Activated CD4-positive, CD25-positive, alpha-beta regulatory T cell treated with anti-CD3 and anti-CD28 coated beads, Interleukin-2, amount 50 U/mL, for 24 hours (primary cell): ENCODE results near the gene TSSK6.
"Not testable (repeated sequence)": the region's sequence is repeated elsewhere in the genome, so short reads cannot be mapped to it uniquely, and the experiment has no call there.

Experiments
- ATAC-seq, 2 donors: fragments of 150-1000 bp; cut with Tn5 transposase; one replicate each; pipeline ENCODE4 v1.10.0; 2021; ENCODE audit warnings: mild to moderate bottlenecking in 1 of 2, moderate library complexity in 1 of 2

TSSK6 gene

GRCh38 chr19:19486343-19487076, 28.8 kb downstream of the TSSK6 start:
- no peak for ATAC-seq

DNA sequence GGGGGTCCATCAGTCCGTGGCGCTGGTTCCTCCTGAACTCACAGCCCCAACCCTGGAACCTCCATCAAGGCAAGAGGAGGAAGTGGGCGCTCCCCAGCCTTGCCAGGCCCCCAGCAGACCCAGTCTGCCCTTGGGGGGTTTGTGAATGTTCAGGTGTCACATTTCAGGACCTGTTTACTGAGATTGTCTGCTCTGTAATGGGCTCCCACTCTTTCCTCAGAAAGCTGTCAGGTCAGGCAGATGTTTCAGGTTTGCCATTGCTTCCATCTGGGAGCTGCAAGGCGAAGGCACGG, 29.4 kb downstream of the TSSK6 start:
- ATAC-seq, result no peak

DNA sequence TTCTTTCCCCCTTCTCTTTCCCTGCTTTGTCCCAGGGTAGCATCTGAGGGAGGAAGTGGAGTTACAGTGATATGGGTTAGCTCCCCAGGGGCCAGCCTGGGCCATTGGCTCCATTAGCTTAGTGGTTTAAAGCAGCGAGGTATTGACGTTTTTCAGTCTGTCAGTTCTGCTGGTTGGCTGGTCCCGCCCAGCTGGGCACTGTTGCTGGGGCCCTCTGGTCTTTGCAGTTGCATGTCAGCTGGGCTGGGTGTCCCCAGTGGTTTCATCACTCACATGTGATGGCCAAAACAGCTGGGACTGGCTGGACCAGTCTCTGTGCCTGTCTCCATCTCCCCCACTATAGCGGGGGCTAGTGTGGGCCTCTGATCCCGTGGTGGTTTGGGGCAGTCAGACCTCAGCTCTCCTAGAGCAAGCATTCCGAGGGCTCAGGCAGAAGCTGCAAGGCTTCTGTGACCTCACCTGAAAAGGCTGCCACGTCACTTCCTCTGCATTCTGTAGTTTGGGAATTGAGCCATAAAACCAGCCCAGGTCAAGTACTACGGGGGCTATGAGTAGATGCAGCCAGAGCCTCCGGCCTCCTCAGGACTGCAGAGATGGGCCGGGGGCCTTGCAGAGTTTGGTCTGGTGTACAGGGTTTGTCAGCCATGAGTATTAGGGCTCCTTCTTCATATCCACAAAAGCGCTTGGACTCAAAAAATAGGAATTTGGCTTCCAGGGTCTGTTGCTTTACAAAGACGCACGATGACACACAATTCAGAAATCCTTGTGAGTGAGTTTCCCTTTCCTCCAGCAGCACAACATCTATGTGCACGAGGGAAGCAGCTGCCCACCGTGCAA, 30.0 kb downstream of the TSSK6 start:
- no peak for ATAC-seq

GRCh38 chr19:19482809-19483596, 32.3 kb downstream of the TSSK6 start:
- ATAC-seq, result peak in 1 of 2 donors; percentile 18

DNA sequence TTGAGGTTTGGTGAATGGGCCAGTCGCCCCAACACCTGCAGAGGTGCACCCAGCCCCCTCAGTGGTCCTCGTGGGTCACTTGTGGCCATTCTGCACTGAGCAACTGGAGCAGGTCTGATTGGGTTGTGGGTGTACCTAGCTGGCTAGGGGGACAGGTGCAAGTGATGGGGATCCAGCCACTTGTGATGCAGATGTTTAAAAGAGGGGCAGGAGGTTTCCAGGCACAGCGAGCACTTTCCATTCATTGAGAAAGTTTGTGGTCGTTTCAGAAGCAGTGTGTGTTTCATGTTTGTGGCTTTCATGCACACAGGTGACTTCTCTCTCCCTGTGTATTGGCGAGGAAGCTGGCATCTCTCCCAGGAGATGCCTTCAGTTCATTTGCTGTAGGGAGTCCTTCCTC, 34.7 kb downstream of the TSSK6 start:
- peak; percentile 48 to 59 for ATAC-seq

- ATAC-seq, result no peak
These were observed 37.5 kb downstream of the TSSK6 start for GRCh38 chr19:19477705-19478383.

- ATAC-seq, result no peak
These were observed 39.2 kb downstream of the TSSK6 start for GRCh38 chr19:19475849-19476828.

GRCh38 chr19:19475015-19475765, 40.2 kb downstream of the TSSK6 start:
- ATAC-seq, result no peak

- ATAC-seq, result not testable (repeated sequence)
These were observed 43.2 kb downstream of the TSSK6 start for GRCh38 chr19:19472106-19472505.

GRCh38 chr19:19471682-19472081, 43.7 kb downstream of the TSSK6 start:
- no peak for ATAC-seq

DNA sequence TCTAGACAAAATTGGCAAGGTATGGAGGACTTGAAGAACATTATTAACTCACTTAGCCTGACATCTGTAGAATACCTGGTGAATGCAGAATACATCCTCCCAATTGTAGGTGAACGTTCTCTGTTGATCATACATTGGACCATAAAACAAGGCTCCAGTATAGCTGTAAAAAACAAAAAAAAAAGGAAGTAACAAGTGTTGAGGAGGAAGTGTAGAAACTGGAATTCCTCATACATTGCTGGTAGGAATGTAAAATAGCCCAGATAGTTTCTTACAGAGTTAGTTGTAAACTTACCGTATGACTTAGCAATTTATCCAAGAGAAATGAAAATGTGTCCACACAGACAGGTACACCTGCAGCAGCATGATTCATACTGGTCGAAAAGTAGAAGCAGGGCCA, 44.8 kb downstream of the TSSK6 start:
- ATAC-seq, result no peak

GRCh38 chr19:19468424-19469050, 46.8 kb downstream of the TSSK6 start:
- ATAC-seq, result no peak

GRCh38 chr19:19466201-19466600, 49.1 kb downstream of the TSSK6 start:
- ATAC-seq, result no peak

GRCh38 chr19:19465436-19466070, 49.8 kb downstream of the TSSK6 start:
- ATAC-seq, result no peak

DNA sequence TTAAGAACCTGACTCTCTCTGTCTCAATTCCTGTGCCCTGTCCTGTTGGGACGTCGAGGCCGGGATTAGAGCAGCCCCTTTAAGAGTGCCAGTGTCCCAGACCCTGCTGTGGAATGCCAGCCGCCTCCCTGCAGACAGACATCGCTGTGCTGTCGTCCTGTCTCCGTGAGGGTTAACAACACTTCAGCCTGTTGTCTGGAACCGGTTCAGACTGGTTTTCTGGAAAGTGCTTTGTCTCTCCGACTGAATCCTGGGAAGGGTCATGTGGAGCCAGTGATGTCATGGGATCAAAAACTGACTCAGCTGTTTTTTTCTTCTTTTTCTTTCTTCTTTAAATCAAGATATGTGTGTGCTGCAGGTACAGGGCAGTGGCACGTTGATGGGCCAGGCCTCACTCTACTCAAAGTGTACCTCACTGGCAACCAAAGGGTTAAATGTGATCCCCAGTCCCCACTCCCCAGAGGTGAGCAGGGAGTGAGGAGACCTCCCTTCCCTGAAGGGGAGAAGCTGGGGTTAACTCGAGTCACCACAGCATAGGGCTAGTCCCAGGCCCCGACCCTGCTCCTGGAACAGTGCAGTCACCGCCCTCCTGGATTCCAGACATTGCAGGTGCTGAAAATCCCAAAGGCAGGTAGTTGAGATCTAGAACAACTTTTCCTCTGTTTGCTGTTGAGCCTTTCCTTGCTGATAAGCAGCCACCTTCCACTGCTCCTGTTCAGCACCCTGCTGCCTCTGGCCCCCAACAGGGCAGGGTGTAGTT, 50.8 kb downstream of the TSSK6 start:
- ATAC-seq, result no peak
